Measurements from ENCODE around the gene KCNAB2. TPM values are rescaled to one million over a fixed set of nuclear protein-coding genes. Genes with fewer than 3 reads are reported as not detected.

The KCNAB2 gene
- polyA plus RNA-seq, 3 donors, result 11.5 to 178 (median 22.7) TPM

- peaks cover 0 to 1% (median 0%) of the 10 kb centered on the region in 3 donors for H3K27me3 Mint-ChIP-seq (ENCODE audit: low read depth in 3 of 3)
- DNase-seq, result no peak
- Histone ChIP-seq H3K9ac (ENCODE audit: insufficient read depth, low read length, poor library complexity, severe bottlenecking) (no peak overlapping the region), H3K4me1 (ENCODE audit: control insufficient read depth in 1 of 2, insufficient read depth in 2 of 2, low read length in 2 of 2) (no peaks in the 10 kb centered on the region), H2AFZ (ENCODE audit: insufficient read depth, low read depth, low read length, poor library complexity, severe bottlenecking) (no peak overlapping the region), H3K4me3 (replicated peaks in 1 of 3; ENCODE audit: low read depth in 2 of 3, low read length in 3 of 3) (no peak overlapping the region), H3K9me3 (replicated peaks in 1 of 2; ENCODE audit: control insufficient read depth in 1 of 2, insufficient read depth in 1 of 2, low read length in 2 of 2) (no peaks in the 10 kb centered on the region), H3K36me3 (replicated peaks in 1 of 2; ENCODE audit: control insufficient read depth in 1 of 2, insufficient read depth in 2 of 2, low read length in 2 of 2) (peaks cover 74 to 92% of the 10 kb centered on the region in 2 donors), H3K27ac (ENCODE audit: low read depth in 1 of 2, low read length in 2 of 2) (no peak overlapping the region), H3K4me2 (replicated peaks; ENCODE audit: extremely low read depth, low read length, poor library complexity, severe bottlenecking) (no peak overlapping the region), H3K79me2 (ENCODE audit: insufficient read depth, low read length) (no peaks in the 10 kb centered on the region), H3K27me3 (ENCODE audit: control insufficient read depth in 2 of 2, insufficient read depth in 2 of 2, low read length in 2 of 2) (no peaks in the 10 kb centered on the region), H4K20me1 (ENCODE audit: insufficient read depth, low read length) (peaks cover 74% of the 10 kb centered on the region)
- no peaks in the 10 kb centered on the region for H3K9me3 Mint-ChIP-seq
- no peaks in the 10 kb centered on the region for H3K4me1 Mint-ChIP-seq
- intact Hi-C loops (cut with micrococcal nuclease), result no loop called here
- H3K4me3 Mint-ChIP-seq, result no peak overlapping the region
- H3K36me3 Mint-ChIP-seq, result peaks cover 68 to 93% of the 10 kb centered on the region in 2 donors
- peak overlapping the region in 1 of 7 donors; percentile 79 for H3K27ac Mint-ChIP-seq
- TF ChIP-seq CTCF (IDR thresholded peaks at IDR 0.05), result no peak
- WGBS (ENCODE audit: insufficient coverage), result 95% methylated on average over 9 of the region's 13 CpGs
These were observed 40.7 kb downstream of the KCNAB2 start for GRCh38 chr1:6086358-6086757.

GRCh38 chr1:6086762-6087376 is 41.2 kb downstream of the KCNAB2 start:
- H3K27me3 Mint-ChIP-seq (ENCODE audit: low read depth in 3 of 3), result peaks cover 0 to 1% (median 0%) of the 10 kb centered on the region in 3 donors
- H3K4me3 ChIP-seq (replicated peaks in 1 of 3; ENCODE audit: low read depth in 2 of 3, low read length in 3 of 3), result no peak overlapping the region
- H3K4me1 Mint-ChIP-seq, result no peaks in the 10 kb centered on the region
- no peaks in the 10 kb centered on the region for H3K79me2 ChIP-seq (ENCODE audit: insufficient read depth, low read length)
- WGBS (ENCODE audit: insufficient coverage), result 96% methylated on average over 12 of the region's 15 CpGs
- H3K9ac ChIP-seq (ENCODE audit: insufficient read depth, low read length, poor library complexity, severe bottlenecking), result no peak overlapping the region
- TF ChIP-seq CTCF (IDR thresholded peaks at IDR 0.05), result no peak
- H3K27me3 ChIP-seq (ENCODE audit: control insufficient read depth in 2 of 2, insufficient read depth in 2 of 2, low read length in 2 of 2), result no peaks in the 10 kb centered on the region
- peaks cover 68 to 93% of the 10 kb centered on the region in 2 donors for H3K36me3 Mint-ChIP-seq
- no peaks in the 10 kb centered on the region for H3K4me1 ChIP-seq (ENCODE audit: control insufficient read depth in 1 of 2, insufficient read depth in 2 of 2, low read length in 2 of 2)
- peaks cover 74 to 92% of the 10 kb centered on the region in 2 donors for H3K36me3 ChIP-seq (replicated peaks in 1 of 2; ENCODE audit: control insufficient read depth in 1 of 2, insufficient read depth in 2 of 2, low read length in 2 of 2)
- H3K27ac ChIP-seq (ENCODE audit: low read depth in 1 of 2, low read length in 2 of 2), result no peak overlapping the region
- peak overlapping the region in 2 of 7 donors; percentile 2 to 67 for H3K27ac Mint-ChIP-seq
- DNase-seq, result no peak
- H4K20me1 ChIP-seq (ENCODE audit: insufficient read depth, low read length), result peaks cover 74% of the 10 kb centered on the region
- H3K4me2 ChIP-seq (replicated peaks; ENCODE audit: extremely low read depth, low read length, poor library complexity, severe bottlenecking), result no peak overlapping the region
- H3K9me3 Mint-ChIP-seq, result no peaks in the 10 kb centered on the region
- H3K9me3 ChIP-seq (replicated peaks in 1 of 2; ENCODE audit: control insufficient read depth in 1 of 2, insufficient read depth in 1 of 2, low read length in 2 of 2), result no peaks in the 10 kb centered on the region
- H3K4me3 Mint-ChIP-seq, result no peak overlapping the region
- H2AFZ ChIP-seq (ENCODE audit: insufficient read depth, low read depth, low read length, poor library complexity, severe bottlenecking), result no peak overlapping the region
- intact Hi-C loops (cut with micrococcal nuclease), result no loop called here
